ENCODE measurements around the gene NUP62.

NUP62 gene

GRCh38 chr19:49952906-49953305 is 23.6 kb upstream of the NUP62 start:
- no peaks in the 10 kb centered on the region for H3K4me1 ChIP-seq
- H3K9me3 ChIP-seq (ENCODE audit: control insufficient read depth, low read length) = no peaks in the 10 kb centered on the region
- H3K79me2 ChIP-seq = no peaks in the 10 kb centered on the region
- H3K4me3 ChIP-seq (ENCODE audit: low read depth, low read length) = no peak overlapping the region
- no peak for TF ChIP-seq CTCF (IDR thresholded peaks at IDR 0.05)
- H2AFZ ChIP-seq = no peak overlapping the region
- no peaks in the 10 kb centered on the region for H3K36me3 ChIP-seq (ENCODE audit: control insufficient read depth, insufficient read depth, low read length)
- H3K4me2 ChIP-seq (ENCODE audit: low read length) = no peak overlapping the region
- no peaks in the 10 kb centered on the region for H3K27me3 ChIP-seq (ENCODE audit: control insufficient read depth, insufficient read depth, low read length)
- H3K27ac ChIP-seq = no peak overlapping the region
- H3K9ac ChIP-seq = no peak overlapping the region

GRCh38 chr19:49952479-49952836 is 23.2 kb upstream of the NUP62 start:
- Histone ChIP-seq H2AFZ (no peak overlapping the region), H3K9ac (no peak overlapping the region), H3K4me2 (ENCODE audit: low read length) (no peak overlapping the region), H3K27me3 (ENCODE audit: control insufficient read depth, insufficient read depth, low read length) (no peaks in the 10 kb centered on the region), H3K9me3 (ENCODE audit: control insufficient read depth, low read length) (no peaks in the 10 kb centered on the region), H3K4me1 (no peaks in the 10 kb centered on the region), H3K79me2 (no peaks in the 10 kb centered on the region), H3K4me3 (ENCODE audit: low read depth, low read length) (no peak overlapping the region), H3K36me3 (ENCODE audit: control insufficient read depth, insufficient read depth, low read length) (no peaks in the 10 kb centered on the region), H3K27ac (no peak overlapping the region)
- no peak for TF ChIP-seq CTCF (IDR thresholded peaks at IDR 0.05)

DNA sequence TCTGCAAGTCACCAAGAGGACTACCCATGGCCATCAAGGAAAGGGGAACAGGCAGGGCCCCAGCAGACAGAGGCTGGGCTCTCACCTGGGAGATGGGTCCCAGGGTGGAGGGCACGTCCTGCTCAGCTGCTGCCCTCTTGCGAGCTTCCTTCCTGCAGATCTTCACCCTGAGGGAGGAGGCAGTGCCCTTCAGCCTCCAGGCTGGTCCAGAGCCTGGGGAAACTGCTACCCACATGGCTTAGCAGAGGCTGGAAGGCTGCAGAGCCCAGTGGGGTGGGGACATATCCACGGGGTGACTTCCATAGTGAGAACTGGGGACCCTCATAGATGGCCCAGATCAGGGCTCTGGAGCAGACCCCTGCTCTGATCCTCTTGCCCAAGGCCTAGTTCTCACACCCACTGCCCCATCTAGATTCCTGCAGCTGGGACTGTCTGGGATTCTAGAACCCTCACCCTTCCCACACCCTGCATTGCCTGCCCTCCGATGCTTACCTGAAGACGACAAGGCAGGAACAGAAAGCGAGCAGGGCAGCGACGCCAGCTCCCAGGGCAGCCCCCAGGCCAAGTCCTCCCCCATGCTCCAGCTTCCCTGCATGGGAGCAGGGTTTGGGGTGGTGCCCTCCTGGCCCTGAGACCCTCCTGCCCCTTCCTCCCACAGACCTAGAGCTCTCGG is 22.6 kb upstream of the NUP62 start:
- H3K9me3 ChIP-seq (ENCODE audit: control insufficient read depth, low read length) = no peaks in the 10 kb centered on the region
- no peaks in the 10 kb centered on the region for H3K79me2 ChIP-seq
- H3K4me3 ChIP-seq (ENCODE audit: low read depth, low read length) = no peak overlapping the region
- no peak overlapping the region for H3K4me2 ChIP-seq (ENCODE audit: low read length)
- TF ChIP-seq CTCF (IDR thresholded peaks at IDR 0.05) = no peak
- H3K4me1 ChIP-seq = no peaks in the 10 kb centered on the region
- no peak overlapping the region for H3K9ac ChIP-seq
- no peak overlapping the region for H3K27ac ChIP-seq
- H2AFZ ChIP-seq = no peak overlapping the region
- H3K27me3 ChIP-seq (ENCODE audit: control insufficient read depth, insufficient read depth, low read length) = no peaks in the 10 kb centered on the region
- no peaks in the 10 kb centered on the region for H3K36me3 ChIP-seq (ENCODE audit: control insufficient read depth, insufficient read depth, low read length)

GRCh38 chr19:49950956-49951526 is 21.7 kb upstream of the NUP62 start:
- H3K27ac ChIP-seq = no peak overlapping the region
- no peaks in the 10 kb centered on the region for H3K36me3 ChIP-seq (ENCODE audit: control insufficient read depth, insufficient read depth, low read length)
- no peak overlapping the region for H3K4me2 ChIP-seq (ENCODE audit: low read length)
- H3K4me1 ChIP-seq = no peaks in the 10 kb centered on the region
- no peaks in the 10 kb centered on the region for H3K9me3 ChIP-seq (ENCODE audit: control insufficient read depth, low read length)
- H3K4me3 ChIP-seq (ENCODE audit: low read depth, low read length) = no peak overlapping the region
- no peak overlapping the region for H2AFZ ChIP-seq
- no peak for TF ChIP-seq CTCF (IDR thresholded peaks at IDR 0.05)
- H3K79me2 ChIP-seq = no peaks in the 10 kb centered on the region
- no peak overlapping the region for H3K9ac ChIP-seq
- H3K27me3 ChIP-seq (ENCODE audit: control insufficient read depth, insufficient read depth, low read length) = no peaks in the 10 kb centered on the region

GRCh38 chr19:49950590-49950948 is 21.3 kb upstream of the NUP62 start:
- Histone ChIP-seq H3K27me3 (ENCODE audit: control insufficient read depth, insufficient read depth, low read length) (no peaks in the 10 kb centered on the region), H3K4me1 (no peaks in the 10 kb centered on the region), H3K79me2 (no peaks in the 10 kb centered on the region), H3K9me3 (ENCODE audit: control insufficient read depth, low read length) (no peaks in the 10 kb centered on the region), H3K36me3 (ENCODE audit: control insufficient read depth, insufficient read depth, low read length) (no peaks in the 10 kb centered on the region), H3K9ac (no peak overlapping the region), H3K4me3 (ENCODE audit: low read depth, low read length) (no peak overlapping the region), H3K4me2 (ENCODE audit: low read length) (no peak overlapping the region), H2AFZ (no peak overlapping the region), H3K27ac (no peak overlapping the region)
- no peak for TF ChIP-seq CTCF (IDR thresholded peaks at IDR 0.05)

All from parathyroid adenoma (tissue), 2 donors.